GM08714 (cell line): ENCODE results near the gene GEMIN4.
"Not testable (repeated sequence)": the region's sequence is repeated elsewhere in the genome, so short reads cannot be mapped to it uniquely, and the experiment has no call there.

Source experiments
- H3K4me3 ChIP-seq: fragments of 200-500 bp; sonication (Bioruptor generic); 2 replicates; pipeline ENCODE4 v1.5.1; 2014; ENCODE audit warnings: mild to moderate bottlenecking, low read length, inconsistent platforms
- ZNF274 ChIP-seq: IDR thresholded peaks from 2 replicates; pipeline ENCODE4 v1.6.1; 2012; ENCODE audit warnings: mild to moderate bottlenecking, low read depth, low read length

Gene GEMIN4

DNA sequence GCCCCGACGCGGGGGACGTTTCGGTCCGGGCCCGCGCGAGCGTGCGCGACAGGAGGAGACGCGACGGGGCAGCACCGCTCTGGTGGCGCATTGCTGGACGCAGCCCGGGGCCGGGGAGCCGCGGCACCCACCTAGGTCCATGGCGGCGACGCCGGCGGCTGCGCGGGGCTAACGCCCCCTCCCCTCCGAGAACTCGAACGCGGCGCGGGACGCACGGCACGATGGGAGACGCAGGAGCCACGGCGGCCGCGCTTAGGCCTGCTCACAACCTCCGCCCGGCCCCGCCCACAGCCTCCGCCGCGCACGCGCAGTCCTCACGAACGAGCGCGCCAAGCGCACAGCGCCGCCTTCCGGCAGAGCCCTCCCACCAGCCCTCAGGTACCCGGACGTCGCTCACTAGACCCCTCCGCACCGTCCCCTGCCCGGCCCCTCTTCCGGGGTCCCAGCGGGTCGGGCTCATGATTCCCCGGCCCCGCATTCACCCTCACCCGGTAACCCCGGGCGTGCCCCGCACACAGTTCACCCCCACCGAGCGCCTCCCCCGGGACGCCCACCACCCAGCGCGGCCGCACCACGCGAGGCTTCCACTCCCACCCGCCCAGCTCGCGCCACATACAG, at the start of gene GEMIN4:
Gene GEMIN4, minus strand, starts transcription at position 263 of the 618 bp plus-strand sequence. Its CDS starts 122 bp downstream, at position 141.
- peak within 1 kb of the TSS; percentile 66 for H3K4me3 ChIP-seq
- no peak for TF ChIP-seq ZNF274

DNA sequence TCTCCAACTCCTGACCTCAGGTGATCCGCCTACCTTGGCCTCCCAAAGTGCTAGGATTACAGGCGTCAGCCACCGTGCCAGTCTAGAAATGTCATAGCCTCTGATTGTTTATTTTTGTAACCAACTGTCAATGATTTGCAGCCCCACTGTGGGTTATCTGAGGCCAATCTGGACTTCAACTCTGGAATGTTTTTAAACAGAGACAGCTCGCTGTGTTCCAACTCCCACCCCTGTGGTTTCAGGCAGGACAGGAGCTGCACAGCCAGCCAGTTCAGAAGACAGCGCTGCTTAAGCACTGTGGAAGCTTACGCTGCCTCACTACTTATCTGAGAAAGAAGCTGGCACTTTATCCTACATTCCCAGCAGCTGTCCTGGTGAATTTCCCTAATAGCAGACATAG, 49.6 kb upstream of the GEMIN4 start:
- no peak overlapping the region for H3K4me3 ChIP-seq
- no peak for TF ChIP-seq ZNF274

DNA sequence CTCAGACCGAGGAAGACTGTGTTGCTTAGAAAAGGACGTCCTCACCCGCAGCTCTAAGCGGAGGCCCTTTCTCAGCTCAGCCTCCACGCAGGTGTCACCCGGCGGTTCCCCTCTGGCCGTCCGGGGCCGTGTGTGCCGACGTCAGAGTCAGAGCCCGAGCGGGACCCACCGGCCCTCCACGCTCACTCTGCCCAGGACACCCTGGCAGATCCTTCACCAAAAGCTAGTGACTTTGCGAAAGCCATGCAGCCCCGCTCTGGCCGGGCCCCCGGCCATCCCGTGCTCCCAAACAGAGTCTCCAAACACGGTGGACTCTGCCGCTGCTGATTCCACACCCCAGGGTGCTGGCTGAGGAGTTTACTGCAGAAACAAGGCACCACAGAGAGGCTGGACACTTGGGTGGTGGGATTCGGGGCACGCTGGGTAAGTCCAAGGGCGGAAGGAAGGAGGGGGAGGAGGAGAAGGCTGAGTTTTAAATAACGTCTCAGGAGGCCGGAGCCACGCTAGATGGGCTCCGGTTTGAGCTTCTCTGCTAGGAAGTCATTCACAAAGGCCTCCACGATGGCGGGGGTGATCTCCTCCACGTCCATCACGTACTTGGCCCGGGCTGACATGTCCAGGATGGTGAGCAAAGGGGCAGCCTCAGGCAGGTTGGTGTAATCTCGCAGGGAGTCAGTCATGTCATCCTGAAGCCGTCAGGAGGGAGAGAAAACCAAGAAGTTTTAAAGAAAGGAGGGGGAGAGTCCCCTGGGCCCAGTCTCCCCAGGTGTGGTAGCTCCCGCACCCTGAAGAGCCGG, 48.6 kb upstream of the GEMIN4 start:
- no peak overlapping the region for H3K4me3 ChIP-seq
- no peak for TF ChIP-seq ZNF274

DNA sequence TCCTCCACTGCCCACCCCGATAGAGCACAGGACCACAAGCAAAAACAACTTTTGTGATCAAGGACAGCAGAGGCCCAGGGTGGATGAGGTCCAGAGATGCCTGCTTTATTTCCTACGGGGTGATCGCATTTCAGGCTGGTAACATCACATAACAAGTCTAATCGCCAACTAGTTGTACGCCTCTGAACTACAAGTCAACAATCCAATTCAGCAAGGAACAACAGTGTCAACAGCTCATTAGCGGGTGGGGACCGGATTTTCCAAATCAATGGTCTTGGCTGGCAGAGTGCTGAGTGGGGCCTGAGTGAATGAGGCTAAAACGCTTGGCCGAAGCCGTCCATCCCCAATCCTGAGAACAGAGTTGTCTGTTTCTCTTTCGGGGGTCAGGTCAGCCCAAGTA, 47.2 kb upstream of the GEMIN4 start:
- no peak overlapping the region for H3K4me3 ChIP-seq
- TF ChIP-seq ZNF274 = no peak

DNA sequence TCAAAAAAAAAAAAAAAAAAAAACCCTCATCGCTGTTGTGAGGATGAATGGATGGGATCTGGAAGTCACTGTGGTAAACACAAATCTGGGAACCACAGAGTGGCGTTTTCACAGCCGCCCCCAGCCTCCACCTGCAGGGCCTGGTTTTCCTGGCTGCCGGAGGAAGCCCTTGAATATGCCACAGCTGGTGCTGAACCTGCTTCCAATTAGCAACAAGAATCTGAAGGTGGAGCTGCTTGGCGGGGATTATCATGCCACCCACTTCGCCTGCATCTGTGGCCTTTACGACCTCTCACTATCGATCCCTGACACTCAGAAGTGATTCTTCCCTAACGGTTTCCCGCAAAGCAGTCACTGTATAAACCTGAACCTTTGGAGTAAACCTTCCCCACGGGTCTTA, 46.2 kb upstream of the GEMIN4 start:
- no peak overlapping the region for H3K4me3 ChIP-seq

DNA sequence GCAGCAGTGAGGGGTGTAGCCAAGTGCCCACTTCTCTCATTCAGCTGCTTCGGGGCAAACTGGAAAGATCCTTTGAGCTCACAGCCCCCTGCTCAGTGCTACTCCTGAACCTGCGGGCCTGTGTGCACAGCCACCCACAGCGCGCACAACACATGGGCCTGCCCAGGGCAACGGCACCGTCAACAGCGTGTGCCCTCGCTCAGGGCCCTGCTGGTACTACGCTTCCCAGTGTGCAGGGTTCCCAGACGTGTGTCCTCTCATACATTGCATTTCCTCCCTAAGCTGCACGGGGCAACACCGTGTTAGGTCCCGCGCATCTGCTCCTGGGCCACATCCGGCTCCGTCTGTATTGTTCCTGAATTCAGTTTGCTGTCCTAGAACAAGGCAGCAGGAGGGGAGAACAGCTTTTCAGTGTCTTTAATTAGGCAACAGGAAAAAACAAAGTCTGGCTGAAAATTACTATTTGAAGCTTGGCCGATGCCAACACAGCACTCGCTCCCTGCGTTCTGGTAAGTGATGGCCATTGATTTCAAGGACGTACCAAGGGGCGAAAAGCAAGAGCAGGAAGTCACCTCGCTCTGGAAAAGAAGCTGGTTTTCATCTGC, 45.3 kb upstream of the GEMIN4 start:
- TF ChIP-seq ZNF274 = no peak
- H3K4me3 ChIP-seq = no peak overlapping the region

More for the DNA sequence above, 46.2 kb upstream of the GEMIN4 start:
- TF ChIP-seq ZNF274 = no peak

DNA sequence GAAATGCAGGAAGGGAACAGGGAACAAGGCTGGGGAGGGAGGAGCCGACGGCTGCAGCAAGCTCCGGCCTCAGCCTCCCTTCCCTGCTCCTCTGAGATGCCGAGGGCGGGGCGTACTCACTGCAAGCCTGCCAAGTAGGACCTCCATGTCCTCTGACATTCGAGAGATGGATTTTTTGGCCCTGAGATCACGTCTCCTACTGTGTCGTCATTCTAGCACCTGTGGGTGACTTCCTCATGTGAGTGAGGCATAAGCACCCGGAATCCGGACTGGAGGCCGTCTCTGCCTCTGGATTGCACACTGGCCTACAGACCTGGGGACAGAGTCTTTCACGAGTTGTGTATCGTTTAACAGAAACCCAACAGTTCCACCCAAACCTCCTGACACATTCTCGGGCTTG, 44.5 kb upstream of the GEMIN4 start:
- no peak overlapping the region for H3K4me3 ChIP-seq
- TF ChIP-seq ZNF274 = no peak

DNA sequence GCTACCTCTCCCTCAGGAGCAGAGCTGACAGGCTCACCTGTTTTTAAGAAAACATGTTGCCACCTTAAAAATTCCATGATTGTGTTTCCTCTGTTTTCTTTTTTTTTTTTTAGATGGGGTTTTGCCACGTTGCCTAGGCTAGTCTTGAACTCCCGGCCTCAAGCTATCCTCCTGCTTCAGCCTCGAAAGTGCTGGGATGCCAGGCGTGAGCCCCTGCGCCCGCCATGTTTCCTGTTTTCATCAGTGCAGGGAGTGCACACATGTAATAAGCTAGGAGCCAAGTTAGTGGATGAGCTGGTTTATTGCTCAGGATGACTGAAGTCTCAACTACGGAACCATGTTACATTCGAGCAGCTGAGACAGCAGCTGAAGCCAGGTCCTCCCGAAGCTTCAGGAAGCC, 43.7 kb upstream of the GEMIN4 start:
- no peak for TF ChIP-seq ZNF274
- no peak overlapping the region for H3K4me3 ChIP-seq

DNA sequence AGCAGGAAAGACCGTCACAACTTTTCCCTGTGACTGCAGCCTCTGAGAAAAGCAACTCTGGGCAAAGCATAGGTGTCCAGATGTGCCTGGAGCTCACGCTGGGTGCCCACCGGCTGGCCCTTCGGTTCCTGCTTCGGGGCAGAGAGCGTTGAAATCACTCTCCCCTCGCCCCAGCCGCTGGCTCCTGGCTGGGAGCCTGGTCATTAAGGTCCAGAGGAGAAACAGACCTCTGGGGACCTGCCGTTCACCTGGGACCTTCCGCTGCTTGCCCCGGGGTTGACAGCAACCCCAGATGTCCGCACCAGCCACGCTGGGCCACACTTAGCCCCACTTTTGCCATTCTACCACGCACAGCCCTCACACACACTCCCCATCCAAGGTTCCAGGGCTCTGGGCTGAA, 43.2 kb upstream of the GEMIN4 start:
- no peak overlapping the region for H3K4me3 ChIP-seq
- no peak for TF ChIP-seq ZNF274

DNA sequence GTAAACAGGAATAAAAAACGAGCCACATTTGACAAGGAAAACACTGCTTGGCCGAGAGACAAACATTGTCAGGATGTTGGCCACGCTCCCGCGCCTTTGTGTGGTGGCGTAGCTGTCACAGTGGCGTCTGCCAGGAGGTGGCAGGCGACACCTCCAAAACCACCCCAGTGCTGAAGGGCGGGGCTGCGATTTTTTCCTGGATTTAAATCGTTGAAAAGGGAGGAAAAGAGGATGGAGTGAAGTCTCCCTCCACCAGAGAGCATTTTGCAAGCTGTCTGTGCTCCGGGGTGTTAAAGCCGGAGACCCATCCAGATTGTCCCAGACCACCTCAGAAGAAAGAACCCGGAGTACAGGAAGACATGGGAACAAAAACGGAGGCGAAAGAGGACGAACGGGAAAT, 42.8 kb upstream of the GEMIN4 start:
- H3K4me3 ChIP-seq = no peak overlapping the region
- no peak for TF ChIP-seq ZNF274

DNA sequence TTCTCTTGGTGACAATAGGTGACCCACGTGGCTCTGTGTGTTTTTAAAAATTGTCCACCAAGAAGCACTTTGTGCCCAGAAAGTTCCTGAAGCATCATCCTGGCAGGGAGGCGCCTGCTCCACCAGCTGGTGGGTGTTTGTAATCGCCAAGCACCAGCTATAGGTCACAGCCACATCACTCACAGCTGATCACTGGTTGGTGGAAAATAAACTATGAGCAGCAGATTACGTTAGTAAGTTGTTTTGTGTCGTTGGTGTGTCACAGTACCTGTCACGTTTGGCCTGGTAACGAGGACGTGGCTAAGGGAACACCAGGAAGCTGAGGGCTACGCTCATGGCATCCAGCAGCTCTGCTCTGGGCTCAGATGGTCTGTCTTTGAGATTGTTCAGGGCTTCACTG, 40.2 kb upstream of the GEMIN4 start:
- H3K4me3 ChIP-seq = no peak overlapping the region
- no peak for TF ChIP-seq ZNF274

DNA sequence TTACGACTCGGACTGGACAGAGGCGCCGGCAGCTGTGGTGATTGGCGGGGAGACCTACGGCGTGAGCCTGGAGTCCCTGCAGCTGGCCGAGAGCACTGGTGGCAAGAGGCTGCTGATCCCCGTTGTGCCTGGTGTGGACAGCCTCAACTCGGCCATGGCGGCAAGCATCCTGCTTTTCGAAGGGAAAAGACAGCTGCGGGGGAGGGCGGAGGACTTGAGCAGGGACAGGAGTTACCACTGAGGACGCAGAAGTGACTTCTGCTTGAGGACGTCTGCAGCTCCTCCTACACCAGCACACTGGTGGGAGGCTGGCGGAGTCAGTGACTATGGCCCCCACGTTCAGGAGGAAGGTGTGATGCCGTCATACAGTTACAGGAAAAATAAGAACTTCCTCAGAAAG, 39.8 kb upstream of the GEMIN4 start:
- H3K4me3 ChIP-seq = no peak overlapping the region
- no peak for TF ChIP-seq ZNF274

DNA sequence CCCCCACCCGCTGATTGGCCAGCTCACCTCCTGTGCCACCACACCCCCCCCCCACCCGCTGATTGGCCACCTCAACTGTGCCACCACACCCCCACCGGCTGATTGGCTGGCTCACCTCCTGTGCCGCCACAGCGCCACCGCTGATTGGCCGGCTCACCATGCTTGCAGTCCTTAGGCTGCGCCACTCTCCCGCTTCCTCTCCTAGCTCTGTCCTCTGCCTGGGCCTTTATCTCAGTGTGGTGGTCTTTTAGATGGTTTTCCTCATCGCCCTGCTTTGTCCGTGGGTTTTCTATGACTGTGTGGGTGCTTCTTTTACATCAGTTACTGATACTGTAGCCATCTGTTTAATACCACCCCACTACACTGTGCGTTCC, 38.8 kb upstream of the GEMIN4 start:
- not testable (repeated sequence) for H3K4me3 ChIP-seq

DNA sequence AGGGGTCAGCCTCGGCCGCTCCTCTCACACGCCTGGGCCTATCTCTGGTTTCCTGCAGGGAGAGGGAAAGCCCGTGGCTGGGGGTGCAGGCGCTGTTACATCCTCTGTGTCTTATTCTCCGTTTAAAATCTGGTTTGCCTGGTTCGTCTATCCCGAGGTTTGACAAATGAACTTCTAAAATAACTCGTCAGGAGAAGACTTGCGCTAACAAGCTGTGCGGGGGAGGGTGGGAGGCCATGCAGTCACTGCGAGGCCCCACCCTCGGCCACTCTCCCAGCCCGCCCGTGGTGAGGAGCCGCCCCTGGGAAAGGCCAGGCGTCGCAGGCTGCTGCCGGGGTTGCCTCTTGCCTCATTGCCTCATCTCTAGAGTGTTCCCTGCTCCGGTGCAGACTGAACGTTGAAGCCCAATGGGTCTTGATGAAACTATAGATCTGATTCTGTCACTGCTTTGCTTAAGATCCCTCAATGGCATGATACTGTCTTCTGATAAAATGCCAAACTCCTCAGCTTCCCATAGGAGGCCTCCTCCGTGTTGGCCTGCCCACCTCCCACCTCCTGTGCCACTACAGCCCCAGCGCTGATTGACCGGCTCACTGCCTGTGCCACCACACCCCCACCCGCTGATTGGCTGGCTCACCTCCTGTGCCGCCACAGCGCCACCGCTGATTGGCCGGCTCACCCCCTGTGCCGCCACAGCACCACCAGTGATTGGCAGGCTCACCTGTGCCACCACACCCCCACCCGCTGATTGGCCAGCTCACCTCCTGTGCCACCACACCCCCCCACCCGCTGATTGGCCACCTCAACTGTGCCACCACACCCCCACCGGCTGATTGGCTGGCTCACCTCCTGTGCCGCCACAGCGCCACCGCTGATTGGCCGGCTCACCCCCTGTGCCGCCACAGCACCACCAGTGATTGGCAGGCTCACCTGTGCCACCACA, 38.1 kb upstream of the GEMIN4 start:
- not testable (repeated sequence) for H3K4me3 ChIP-seq
